Nephron progenitor cell (in vitro differentiated cells): ENCODE results near the gene DSTN.

Experiments
- DNase-seq: peaks from one replicate; pipeline ENCODE4 v3.0.0; 2021
- H3K27ac Mint-ChIP-seq: 2 replicates; pipeline ENCODE4 v1.8.0; 2021; ENCODE audit warnings: mild to moderate bottlenecking, moderate library complexity, mixed read lengths
- H3K27me3 Mint-ChIP-seq: 2 replicates; pipeline ENCODE4 v1.8.0; 2021; ENCODE audit warnings: mild to moderate bottlenecking, low read depth, mixed read lengths; ENCODE audit not compliant: poor library complexity
- H3K36me3 Mint-ChIP-seq: 2 replicates; pipeline ENCODE4 v1.8.0; 2021; ENCODE audit warnings: low read depth, mixed read lengths
- H3K4me1 Mint-ChIP-seq: 2 replicates; pipeline ENCODE4 v1.8.0; 2021; ENCODE audit warnings: mixed read lengths
- H3K4me3 Mint-ChIP-seq: 2 replicates; pipeline ENCODE4 v1.8.0; 2021; ENCODE audit warnings: mild to moderate bottlenecking, moderate library complexity, mixed read lengths
- H3K9me3 Mint-ChIP-seq: 2 replicates; pipeline ENCODE4 v1.8.0; 2021; ENCODE audit warnings: mild to moderate bottlenecking, moderate library complexity, mixed read lengths
- TF ChIP-seq, protein P1 (sequence below): fragments of 200-600 bp; sonication (generic); IDR thresholded peaks from 2 replicates; pipeline ENCODE4 v1.5.0; 2021; ENCODE audit warnings: antibody characterized with exemption

The DSTN gene

DNA sequence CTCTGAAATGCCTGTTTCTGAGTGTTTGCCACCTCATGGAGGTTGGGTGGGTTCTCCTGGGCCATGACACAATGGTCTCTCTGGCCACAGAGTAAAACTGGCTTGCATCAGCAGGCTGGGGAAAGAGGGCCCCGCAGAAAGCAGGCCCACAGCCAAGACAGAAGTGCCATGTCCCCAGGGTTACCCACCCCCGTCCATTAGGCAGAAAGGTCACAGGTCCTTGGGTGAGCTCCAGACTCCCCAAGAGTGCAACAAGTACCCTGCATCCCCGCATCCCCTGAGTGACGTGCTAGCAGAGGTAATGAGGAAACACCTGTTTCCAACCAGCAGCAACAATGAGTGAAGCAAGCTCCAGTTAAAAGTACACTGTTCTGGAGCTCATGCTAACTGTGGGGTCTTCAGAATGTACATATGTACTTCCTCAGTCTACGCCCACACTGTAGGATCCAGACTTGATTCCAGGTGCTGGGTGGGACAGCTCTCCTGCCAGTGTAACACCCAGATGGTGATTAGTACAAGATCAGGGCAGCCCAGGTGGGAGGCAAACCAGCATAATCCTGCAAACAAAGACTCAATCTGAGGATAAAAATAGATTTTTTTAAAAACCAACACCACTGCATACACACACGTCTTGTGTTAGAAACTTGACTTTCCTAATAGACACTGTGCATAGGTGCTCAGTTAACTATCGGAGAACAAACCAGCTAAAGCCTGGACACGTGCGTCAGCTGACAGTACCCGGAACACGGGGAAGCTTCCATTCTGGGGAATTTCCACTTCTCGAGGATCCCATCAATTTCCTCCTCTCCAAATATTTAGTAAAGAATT is 80.6 kb downstream of the DSTN start:
- DNase-seq: no peak
- Mint-ChIP-seq H3K27ac (peak overlapping the region; percentile 51), H3K4me3 (peak overlapping the region; percentile 6), H3K27me3 (no peaks in the 10 kb centered on the region), H3K36me3 (peaks cover 11% of the 10 kb centered on the region), H3K4me1 (peaks cover 64% of the 10 kb centered on the region), H3K9me3 (no peaks in the 10 kb centered on the region)
- TF ChIP-seq, protein P1, sequence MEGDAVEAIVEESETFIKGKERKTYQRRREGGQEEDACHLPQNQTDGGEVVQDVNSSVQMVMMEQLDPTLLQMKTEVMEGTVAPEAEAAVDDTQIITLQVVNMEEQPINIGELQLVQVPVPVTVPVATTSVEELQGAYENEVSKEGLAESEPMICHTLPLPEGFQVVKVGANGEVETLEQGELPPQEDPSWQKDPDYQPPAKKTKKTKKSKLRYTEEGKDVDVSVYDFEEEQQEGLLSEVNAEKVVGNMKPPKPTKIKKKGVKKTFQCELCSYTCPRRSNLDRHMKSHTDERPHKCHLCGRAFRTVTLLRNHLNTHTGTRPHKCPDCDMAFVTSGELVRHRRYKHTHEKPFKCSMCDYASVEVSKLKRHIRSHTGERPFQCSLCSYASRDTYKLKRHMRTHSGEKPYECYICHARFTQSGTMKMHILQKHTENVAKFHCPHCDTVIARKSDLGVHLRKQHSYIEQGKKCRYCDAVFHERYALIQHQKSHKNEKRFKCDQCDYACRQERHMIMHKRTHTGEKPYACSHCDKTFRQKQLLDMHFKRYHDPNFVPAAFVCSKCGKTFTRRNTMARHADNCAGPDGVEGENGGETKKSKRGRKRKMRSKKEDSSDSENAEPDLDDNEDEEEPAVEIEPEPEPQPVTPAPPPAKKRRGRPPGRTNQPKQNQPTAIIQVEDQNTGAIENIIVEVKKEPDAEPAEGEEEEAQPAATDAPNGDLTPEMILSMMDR: no peak

DNA sequence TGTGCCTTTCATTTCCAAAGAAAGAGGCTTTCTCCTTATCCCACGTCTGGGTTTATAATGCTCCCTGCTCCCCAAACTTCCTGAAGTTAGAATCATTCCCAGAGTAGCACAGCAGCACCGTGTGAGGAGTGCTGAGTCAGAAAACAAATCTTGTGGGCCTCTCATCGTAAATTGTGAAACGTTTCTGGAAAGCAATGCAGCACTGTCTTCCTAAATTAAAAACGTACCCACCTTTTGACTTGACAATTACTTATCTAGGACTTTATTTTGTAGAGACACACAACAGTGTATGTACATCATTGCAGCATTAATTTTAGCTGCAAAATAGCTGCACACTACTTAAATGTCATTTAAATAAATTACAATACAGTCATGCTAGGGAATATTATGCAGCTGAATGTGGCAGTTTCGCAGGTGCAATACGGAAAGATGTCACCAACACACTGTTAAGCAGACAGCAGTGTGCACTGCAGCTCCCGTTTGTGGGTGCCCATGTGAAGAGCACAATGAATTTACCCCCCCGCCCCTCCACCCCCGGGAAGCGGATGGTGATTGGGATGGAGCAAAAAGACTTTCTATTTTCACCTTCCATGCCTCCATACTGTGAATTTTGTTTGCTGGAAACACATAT is 81.4 kb downstream of the DSTN start:
- Mint-ChIP-seq H3K4me1 (peaks cover 57% of the 10 kb centered on the region), H3K36me3 (peaks cover 12% of the 10 kb centered on the region), H3K4me3 (peak overlapping the region; percentile 6), H3K27me3 (no peaks in the 10 kb centered on the region), H3K9me3 (no peaks in the 10 kb centered on the region), H3K27ac (no peak overlapping the region)
- DNase-seq: no peak
- TF ChIP-seq, protein P1: no peak

DNA sequence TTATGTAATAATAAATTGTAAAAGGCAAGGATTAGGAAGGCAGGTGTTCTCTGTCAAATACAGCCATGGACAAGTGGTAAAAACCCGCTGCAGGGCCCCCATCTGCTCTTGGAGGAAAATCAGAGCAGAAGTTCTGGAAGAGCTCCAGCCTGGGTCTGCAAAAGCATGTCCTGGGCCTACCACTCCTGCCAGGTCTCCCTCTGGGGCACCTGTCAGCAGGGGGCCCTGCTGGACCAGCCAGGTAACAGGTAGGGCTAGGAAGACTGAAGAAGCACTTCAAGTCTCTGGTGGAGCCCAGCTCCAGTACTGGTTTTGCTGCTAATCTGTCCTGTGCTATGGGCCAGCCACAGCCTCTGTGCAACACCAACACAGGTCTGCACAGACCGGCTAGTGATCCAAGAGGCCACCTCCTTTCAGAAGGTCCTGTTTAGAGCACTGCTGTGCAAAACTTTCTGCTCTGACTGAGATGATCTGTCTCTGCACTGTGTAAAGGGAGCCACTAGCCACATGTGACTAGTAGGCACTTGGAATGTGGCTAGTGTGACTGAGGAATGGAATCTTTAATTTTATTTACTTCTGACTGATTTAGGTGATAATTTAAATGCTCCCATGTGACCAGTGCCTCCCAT is 82.0 kb downstream of the DSTN start:
- H3K27me3 Mint-ChIP-seq: no peaks in the 10 kb centered on the region
- peaks cover 19% of the 10 kb centered on the region for H3K36me3 Mint-ChIP-seq
- no peak overlapping the region for H3K4me3 Mint-ChIP-seq
- TF ChIP-seq, protein P1: no peak
- H3K27ac Mint-ChIP-seq: peak overlapping the region; percentile 82
- DNase-seq: no peak
- peaks cover 57% of the 10 kb centered on the region for H3K4me1 Mint-ChIP-seq
- no peaks in the 10 kb centered on the region for H3K9me3 Mint-ChIP-seq

DNA sequence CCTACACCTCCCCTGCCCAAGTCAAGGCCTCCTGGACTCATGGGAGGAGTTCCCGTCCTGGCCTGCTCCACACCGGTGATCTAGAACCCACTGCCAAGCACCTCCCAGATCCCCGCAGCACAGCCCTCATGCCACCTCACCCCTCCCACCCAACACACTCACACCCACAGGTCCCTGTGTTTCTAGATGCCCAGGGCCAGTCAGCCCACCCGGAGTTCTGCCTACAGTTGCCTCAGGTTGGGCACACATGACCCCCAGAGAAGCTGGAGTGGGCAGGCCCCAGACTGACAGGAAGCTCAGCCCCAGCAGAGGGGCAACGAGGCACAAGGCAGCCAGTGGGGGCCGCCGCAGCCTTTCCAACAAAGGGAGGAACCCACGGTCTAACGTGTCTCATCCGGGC is 82.5 kb downstream of the DSTN start:
- H3K27me3 Mint-ChIP-seq: no peaks in the 10 kb centered on the region
- no peak for DNase-seq
- H3K27ac Mint-ChIP-seq: peak overlapping the region; percentile 82
- peaks cover 57% of the 10 kb centered on the region for H3K4me1 Mint-ChIP-seq
- peaks cover 24% of the 10 kb centered on the region for H3K36me3 Mint-ChIP-seq
- TF ChIP-seq, protein P1: no peak
- peaks cover 2% of the 10 kb centered on the region for H3K9me3 Mint-ChIP-seq
- no peak overlapping the region for H3K4me3 Mint-ChIP-seq

DNA sequence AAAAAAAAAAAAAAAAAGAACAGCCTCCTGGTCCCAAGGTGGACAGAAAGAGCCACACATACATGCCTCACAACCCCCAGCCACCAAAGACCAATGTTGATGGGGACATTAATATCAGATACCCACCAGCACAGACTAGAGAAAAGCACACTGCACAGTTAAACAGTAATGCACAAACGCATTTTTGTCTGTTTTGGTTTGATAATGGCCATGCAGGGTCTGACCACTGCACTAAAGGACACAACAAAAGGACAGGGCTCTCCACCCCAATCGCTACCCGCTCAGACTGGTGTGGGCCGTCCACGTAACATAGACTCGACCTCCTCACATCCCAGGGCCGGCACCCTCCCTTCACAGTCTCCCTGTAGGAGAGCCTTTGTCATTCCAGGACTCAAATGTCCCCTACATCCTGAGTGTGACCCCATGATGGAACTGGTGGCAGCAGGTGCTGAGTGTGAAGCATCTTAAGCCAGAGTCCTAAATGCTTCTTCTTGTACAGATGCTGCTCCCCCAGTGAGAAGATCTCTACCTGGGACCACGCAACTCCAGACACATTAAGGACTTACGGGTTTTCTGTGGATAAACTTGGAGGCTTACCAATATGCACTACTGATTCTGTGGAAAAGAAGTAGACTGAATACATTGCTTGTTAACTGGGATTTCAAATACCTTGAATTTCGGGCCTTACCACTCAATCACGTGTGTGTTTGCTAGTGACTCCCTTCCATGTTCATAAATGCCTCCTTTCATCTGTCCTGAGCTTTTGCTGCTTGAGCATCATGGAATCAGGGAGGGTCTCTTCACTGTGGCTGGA is 84.2 kb downstream of the DSTN start:
- Mint-ChIP-seq H3K4me3 (no peak overlapping the region), H3K4me1 (peaks cover 50% of the 10 kb centered on the region)
- TF ChIP-seq, protein P1: no peak

More for the DNA sequence above, 84.2 kb downstream of the DSTN start:
- peaks cover 6% of the 10 kb centered on the region for H3K27me3 Mint-ChIP-seq
- H3K27ac Mint-ChIP-seq: no peak overlapping the region
- no peak for DNase-seq
- H3K9me3 Mint-ChIP-seq: peaks cover 16% of the 10 kb centered on the region
- peaks cover 40% of the 10 kb centered on the region for H3K36me3 Mint-ChIP-seq
